NCI-H226 (cell line): ENCODE measurements around the gene RNASE2.
"Not testable (repeated sequence)": the region's sequence is repeated elsewhere in the genome, so short reads cannot be mapped to it uniquely, and the experiment has no call there.

Source experiments
- DNase-seq: peaks from one replicate; pipeline ENCODE4 v3.0.0-alpha.2; 2015

Gene RNASE2

GRCh38 chr14:20954736-20955537, at the start of gene RNASE2:
Gene RNASE2 (plus strand): TSS chr14:20955487. CDS start chr14:20955772, 285 bp downstream.
- DNase-seq, result not testable (repeated sequence)

GRCh38 chr14:20905676-20906075, 49.6 kb upstream of the RNASE2 start:
- DNase-seq, result no peak

DNA sequence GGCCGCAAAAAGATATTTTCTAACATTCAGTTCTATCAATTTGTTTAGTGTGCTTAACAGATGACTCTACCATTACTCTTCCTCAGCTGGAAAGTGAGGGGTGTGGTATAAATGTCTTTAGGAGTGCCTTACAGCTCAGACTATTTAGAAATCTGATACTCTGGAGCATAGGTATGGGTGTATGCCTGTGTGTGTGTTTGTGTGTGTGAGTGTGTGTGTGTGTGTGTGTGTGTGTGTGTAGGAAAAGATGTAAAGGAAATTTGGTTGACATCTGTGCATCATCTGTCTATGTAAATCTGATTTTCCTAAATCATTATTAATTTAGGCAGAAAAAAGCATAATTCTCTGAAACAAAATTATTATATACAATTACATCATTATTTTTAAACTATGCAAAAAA, 48.1 kb upstream of the RNASE2 start:
- DNase-seq, result no peak

- not testable (repeated sequence) for DNase-seq
Measured at GRCh38 chr14:20910822-20911221, 44.5 kb upstream of the RNASE2 start.

DNA sequence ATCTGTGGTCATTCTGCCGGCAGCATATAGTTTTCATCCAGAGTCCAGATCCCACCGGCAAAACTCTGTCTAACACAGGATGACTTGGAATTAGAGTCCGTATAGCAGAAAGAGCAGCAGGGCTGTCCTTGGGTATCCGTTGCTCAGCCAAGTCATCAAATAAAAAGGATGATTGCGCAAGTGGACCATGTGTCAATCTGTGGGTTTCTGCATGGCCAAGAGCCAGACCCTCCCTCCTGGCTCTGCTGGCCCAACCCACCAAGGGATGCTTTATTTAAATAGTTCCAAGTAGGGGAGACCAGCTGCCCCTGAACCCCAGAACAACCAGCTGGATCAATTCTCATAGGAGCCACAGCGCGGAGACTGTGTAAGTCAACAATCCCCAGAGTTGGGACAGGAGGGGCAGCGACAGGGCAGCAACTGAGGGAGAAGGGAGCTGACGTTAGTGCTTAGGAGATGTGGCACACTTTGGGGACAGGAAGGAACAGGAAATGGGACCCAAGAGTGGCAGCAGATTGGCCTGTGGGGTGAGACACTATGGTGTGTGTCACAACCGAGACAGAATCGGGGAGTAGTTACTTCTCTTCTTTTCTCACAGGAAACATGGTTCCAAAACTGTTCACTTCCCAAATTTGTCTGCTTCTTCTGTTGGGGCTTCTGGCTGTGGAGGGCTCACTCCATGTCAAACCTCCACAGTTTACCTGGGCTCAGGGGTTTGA, 36.1 kb upstream of the RNASE2 start:
- not testable (repeated sequence) for DNase-seq

- not testable (repeated sequence) for DNase-seq
Measured at GRCh38 chr14:20923766-20924297, 31.5 kb upstream of the RNASE2 start.

GRCh38 chr14:20934148-20934762, 21.0 kb upstream of the RNASE2 start:
- no peak for DNase-seq

GRCh38 chr14:20935303-20935984, 19.8 kb upstream of the RNASE2 start:
- no peak for DNase-seq

DNA sequence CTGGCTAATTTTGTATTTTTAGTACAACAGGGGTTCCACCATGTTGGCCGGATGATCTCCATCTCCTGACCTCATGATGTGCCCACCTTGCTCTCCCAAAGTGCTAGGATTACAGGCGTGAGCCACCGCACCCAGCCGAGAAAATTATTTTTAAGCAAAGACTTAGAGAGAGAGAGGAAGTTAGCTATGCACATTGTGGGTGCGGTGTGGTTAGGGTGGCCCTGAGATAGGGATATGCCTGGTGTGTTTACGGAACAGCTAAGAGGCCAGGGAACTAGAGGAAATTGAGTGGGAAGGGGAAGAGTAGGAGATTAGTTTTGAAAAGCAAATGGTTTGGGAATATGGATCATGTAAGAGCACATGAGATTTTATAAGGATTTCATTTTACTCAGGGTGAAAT, 10.1 kb upstream of the RNASE2 start:
- DNase-seq, result not testable (repeated sequence)

- DNase-seq, result not testable (repeated sequence)
Measured at GRCh38 chr14:20946707-20947106, 8.6 kb upstream of the RNASE2 start.

GRCh38 chr14:20955538-20955873, 219 bp downstream of the RNASE2 start:
- not testable (repeated sequence) for DNase-seq

DNA sequence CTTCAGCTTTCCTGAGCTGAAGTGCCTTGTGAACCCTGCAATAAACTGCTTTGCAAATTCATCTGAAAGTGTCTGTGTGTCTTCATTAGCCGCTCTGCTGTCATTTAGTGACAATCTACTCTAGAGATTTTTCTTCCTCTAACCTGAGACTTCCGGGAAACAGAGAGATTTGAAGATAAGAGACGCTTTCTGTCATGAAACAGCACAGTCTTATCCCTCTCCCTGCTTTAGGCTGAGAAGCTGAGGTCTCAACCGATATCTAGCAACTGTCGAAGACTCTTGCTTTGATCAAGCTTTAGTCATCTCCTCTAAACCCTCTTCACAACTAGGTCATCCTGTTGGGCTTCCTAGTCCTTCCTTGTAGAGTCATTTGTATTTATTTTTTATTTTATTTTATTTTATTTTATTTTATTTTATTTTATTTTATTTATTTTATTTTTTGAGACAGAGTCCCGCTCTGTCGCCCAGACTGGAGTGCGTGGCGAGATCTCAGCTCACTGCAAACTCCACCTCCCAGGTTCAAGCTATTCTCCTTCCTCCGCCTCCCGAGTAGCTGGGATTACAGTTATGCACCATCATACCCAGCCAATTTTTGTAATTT, 1.2 kb downstream of the RNASE2 start:
- DNase-seq, result no peak

DNA sequence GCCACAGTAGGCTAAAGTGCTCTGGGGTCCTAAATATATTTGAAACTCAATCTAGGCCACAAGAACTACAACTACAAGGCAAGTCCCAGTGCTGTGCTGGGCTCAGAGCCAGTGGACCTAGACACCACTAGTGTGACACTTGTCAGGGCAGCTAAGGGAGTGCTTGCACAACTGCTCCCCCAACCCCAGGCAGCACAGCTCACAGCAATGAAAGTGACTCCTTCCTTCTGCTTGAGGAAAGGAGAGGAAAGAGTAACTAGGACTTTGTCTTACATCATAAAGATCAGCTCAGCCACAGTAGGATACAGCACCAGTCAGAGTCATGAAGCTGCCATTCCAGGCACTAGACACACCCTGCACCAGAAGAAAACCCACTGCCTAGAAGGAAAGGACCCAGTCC, 3.7 kb downstream of the RNASE2 start:
- not testable (repeated sequence) for DNase-seq

DNA sequence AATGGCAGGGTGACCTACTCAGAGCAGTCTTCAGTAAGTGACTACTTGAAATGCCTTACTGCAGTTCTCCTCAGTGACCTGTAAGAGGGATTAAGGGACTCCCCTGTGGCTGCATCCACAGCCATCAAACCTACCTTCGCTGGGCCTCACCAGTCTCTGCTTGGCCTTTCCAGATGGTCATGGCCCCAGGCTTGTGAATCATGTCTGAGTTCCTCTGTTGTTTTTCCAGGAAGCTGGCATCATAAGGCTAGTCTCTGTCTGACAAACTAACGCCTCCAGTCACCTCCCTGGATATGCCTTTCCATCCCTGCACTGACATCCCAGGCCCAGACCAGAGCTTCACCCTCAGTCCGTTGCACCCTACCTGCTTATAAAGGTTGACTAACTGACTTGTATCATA, 14.0 kb downstream of the RNASE2 start:
- no peak for DNase-seq

DNA sequence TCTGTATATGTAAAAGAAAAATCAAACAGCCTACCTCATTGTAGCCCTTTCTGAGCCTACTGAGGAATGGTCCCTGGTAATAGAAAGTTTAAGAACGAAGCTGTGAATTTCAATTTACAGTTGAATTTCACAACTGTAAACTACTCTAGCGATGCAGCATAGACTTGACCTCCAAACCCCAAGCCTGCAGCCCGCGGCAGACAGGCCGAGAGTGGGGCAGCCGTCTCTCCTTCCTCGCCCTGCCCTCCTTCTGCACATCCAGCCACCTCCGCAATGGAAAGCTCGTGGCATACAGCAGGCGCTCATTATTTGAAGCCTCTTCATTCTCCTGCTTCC, 15.3 kb downstream of the RNASE2 start:
- no peak for DNase-seq

DNA sequence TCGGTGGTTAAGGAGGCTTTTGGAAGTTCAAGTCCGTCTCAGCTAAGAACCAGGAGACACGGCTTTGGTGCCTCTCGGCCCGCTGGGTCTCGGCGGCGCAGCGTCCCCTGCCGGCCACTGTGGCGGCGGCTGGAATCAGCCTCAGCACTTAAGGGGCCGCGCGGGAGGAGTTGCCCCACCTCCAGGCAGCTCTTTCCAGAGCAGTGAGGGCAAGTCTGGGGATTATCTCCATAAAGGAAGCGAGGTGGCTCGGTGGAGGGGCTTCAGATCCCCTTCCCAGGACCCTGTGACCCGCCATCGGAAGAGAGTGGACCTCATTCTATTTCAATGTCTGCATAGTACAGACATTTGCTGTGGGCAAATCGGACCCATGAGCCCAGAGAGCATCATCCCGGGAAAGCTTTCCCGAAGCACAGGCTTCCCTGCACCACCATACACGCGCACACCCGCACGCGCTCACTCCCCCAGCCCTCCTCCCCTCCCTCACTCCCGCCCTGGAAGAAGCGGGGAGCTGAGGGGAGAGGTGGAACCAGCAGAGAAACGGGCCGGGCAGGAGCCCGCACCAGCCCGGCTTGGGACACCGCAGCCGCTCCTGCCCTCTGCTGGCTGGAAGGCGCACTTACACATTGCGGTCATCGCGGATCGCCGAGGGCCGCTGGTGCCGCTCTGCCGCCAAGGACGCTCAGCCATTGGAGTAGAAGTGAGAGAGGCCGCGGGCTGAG, 15.9 kb downstream of the RNASE2 start:
- DNase-seq, result peak; percentile 80

- no peak for DNase-seq
Measured at GRCh38 chr14:20971705-20972021, 16.4 kb downstream of the RNASE2 start.

- DNase-seq, result no peak
Measured at GRCh38 chr14:20973501-20973900, 18.2 kb downstream of the RNASE2 start.

DNA sequence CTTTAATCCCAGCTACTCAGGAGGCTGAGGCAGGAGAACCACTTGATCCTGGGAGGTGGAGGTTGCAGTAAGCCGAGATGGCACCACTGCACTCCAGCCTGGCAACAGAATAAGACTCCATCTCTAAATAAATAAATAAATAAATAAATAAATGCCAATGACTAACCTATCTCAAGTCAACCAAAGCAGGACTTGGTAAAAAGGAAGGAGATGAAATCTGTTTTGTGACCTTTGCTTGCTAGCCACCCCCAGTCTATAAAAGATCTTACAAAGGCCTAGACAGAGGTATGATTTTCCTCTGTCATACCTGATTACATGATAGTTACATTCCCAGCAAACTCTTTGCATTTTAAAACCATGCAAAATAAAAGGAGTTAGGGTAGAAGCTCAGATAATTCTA, 21.0 kb downstream of the RNASE2 start:
- no peak for DNase-seq

DNA sequence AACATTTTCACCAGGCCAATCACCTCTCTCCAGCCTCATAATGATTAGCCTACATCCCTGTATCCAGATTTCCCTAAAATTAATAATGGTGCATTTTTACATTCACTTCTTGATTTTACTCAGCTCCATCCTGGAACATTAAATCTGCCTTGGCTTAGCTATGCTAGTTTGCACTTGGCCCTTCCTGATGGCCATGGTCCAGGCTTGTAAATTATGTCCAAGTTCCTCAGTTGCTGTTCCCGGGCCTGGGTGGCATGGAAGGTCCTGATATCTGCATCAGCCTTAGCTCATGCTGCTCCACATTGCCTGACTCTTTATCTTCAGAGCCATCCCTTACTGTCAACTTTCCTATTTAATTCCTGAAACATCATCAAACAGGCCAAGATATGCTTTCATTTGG, 23.4 kb downstream of the RNASE2 start:
- DNase-seq, result no peak

- no peak for DNase-seq
Measured at GRCh38 chr14:20980906-20981305, 25.6 kb downstream of the RNASE2 start.
